ENCODE data around the gene SHISA6.

The SHISA6 gene

DNA sequence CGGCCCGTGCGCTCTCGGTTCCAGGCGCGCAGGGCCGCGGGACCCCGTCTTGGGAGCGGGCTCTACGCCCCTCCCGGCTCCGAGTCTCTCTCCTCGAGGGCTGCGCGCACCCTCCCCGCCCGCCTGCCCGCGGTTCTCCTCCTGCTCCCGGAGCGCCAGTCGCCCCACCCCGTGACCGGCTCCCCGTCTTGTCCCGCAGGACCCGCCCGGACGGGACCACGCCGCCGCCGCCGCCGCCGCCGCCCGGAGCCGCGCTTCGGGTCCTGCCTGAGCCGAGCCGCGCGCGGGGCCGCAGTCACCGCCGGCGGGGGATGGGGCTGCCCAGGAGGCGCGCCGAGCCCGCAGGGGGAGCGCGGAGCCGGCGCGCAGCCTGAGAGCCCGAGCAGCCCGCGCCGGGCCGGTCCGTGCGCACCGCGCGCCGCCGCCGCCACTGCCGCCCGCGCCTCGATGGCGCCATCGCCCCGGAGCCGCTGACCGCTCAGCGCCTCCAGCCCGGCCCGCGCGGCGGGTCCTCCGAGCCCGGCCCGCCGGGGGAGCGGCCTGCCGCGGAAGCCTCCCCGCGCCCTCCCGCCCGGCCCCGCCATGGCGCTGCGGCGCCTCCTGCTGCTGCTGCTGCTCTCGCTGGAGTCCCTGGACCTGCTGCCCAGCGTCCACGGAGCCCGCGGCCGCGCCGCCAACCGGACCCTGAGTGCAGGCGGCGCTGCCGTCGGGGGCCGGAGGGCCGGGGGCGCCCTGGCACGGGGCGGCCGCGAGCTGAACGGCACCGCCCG, at the start of gene SHISA6:
TSS of gene SHISA6 (plus strand) at position 373 of the 770 bp plus-strand sequence.
- no peak for DNase-seq

DNA sequence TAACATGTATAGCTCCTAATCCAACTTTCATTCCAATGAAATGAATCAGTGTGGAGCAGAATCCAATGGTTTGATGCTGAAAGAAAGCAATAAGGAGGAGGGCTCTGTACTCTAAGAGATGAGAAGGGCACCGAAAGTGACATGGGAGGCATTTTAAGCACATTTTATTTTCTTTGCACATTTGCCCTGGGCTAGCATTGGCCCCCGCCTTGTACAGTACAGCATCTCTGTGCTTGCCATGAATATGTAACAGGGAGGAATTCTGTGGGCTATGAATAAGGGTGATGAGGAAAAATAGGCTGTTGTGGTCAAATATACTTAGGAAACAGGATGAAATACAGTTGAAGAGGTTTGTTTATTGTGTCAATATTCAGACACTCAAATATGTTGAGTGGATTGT, 45.2 kb upstream of the SHISA6 start:
- no peak for DNase-seq

DNA sequence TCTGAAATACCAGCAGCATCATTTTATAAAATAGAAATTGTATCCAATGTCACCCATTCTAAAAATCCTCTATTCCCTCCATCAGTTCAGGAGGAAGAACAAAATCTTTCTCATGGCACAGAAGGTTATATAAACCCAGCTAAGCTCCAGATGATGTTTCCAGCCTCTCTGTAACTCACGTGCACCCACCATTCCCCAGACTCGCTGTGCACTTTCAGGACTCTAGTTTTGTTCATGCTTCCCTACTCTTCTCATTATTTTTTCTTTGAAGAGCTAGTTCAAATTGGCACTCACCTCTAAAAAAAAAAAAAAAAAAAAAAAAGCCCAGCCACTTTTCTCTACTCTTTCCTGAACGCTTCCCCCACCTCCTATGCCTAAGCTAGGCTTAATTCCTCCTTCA, 36.0 kb upstream of the SHISA6 start:
- no peak for DNase-seq

DNA sequence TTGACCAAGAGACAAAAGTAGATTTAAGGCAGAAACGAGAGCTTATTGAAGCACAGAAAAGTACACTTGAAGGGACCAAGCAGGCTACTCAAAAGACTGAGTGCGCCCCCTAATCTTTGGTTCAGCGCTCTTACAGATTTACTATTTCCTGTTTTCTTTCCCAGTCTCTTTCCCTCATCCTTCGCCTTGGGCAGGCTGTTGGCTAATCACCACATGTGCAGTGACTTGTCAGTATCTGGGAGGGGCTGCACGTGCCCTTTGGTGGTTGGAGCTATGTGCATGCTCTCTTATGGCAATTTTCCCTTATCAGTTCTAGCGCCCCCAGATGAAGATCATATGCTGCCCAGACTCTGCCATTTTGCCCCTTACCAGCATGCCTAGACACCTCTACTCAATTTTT, 35.4 kb upstream of the SHISA6 start:
- DNase-seq: no peak

DNA sequence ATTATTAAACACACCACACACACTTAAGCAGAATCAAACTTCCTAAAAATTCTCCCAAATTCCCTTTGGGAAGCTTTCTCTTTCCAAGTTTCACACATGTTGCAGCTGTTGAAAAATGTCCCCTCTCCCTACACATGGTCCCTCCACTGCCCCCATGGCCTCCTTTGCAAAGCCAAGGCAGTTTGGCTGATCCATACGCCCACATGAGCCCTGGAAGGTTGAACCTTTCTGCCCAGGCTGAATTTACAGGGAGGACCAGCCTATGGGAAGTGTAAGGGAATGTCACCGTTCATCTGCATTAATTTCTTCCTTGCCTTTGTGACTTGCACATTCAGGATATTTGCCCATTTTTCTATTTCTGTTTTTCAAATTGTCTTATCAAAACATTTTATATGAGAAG, 31.1 kb upstream of the SHISA6 start:
- no peak for DNase-seq

DNA sequence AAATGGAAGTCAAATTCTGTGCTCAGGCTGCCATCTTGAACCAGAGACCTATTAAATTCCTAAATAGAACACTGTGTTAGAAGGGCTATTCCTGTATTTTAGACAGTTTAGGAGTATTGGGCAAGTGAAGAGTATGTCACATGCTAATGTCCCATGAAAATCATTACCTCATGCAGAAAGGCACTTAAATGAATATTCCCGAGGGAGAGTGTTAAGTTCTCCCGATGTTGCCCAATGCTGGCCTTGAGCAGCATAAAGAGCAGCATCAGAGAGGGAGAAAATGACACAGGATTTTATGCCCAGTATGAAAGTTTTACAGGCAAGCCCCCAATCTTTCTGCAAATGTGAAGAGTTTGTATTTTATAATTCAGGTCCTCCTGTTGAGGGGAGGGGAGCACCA, 28.2 kb upstream of the SHISA6 start:
- DNase-seq: no peak

DNA sequence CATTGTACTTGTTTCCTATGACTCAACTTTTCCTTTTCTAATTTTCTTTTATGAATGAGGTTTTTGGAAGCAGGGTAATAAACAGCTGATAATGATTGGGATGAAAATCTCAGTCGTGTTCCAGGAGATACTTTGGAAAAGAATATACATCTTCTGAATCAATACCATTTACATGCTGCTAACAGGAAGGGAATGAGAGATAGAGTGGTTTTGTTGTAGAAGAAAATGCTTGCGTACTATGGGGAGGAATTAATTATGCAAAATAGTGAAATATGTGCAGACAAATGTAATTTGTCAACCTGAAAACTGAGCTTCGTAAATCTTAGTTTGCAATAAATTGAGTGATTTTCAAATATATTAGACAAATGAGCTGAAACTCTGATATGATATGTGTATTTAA, 24.0 kb upstream of the SHISA6 start:
- no peak for DNase-seq

DNA sequence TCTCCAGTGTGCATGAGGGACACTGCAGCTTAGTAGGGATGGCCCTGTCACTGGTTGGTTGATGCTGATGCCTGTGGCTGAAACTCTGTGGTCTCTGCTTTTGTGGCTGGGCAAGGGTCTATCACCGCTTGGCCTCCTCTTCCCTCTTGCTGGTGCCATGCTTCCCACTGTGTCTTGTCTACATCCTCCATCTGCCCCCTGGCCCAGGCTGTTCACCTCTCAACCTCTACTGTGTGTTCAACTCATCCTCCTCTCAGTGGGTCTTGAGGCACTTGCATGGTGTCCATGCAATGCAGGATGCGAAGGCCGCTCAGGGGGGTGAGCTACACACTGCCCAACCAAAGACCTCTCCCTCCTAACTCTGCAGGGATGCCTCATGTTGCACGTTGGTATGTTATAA, 19.8 kb upstream of the SHISA6 start:
- no peak for DNase-seq

DNA sequence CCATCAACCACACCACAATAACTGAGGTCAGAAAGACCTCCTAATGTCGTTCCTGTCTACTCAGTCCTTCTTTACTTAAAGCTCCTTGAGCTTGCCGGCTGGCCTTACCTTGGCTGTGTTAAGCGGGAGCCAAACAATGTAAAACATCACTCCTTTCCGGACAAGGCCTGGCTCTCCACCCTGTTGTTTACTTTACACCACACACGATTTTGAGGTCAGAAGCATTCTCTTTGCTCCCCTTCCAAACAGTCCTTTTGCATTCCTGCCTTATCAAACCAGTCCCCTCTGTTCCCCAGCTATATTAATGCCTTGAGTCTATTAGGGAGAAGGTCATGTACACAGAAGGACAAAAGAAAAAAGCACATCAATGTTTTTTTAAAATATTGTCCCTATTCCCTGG, 19.3 kb upstream of the SHISA6 start:
- no peak for DNase-seq

DNA sequence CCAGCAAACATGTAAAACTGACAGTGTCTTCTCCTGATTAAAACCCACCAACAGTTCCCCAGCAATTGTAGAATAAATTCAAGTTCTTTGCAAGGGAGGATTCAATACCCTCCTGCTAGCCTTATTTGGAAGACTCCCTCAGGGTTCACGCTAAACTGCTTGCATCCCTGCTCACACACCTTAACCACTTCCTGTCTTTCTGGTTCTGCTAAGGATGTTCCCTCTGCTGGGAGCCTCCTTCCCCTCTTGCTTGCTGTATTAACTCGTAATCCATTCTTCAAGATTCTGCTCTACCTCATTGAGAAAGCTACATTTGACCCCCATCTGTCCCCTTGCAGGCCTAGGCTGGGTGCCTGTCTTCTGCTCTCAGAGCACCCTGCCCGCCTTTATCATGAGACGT, 2.3 kb upstream of the SHISA6 start:
- no peak for DNase-seq

DNA sequence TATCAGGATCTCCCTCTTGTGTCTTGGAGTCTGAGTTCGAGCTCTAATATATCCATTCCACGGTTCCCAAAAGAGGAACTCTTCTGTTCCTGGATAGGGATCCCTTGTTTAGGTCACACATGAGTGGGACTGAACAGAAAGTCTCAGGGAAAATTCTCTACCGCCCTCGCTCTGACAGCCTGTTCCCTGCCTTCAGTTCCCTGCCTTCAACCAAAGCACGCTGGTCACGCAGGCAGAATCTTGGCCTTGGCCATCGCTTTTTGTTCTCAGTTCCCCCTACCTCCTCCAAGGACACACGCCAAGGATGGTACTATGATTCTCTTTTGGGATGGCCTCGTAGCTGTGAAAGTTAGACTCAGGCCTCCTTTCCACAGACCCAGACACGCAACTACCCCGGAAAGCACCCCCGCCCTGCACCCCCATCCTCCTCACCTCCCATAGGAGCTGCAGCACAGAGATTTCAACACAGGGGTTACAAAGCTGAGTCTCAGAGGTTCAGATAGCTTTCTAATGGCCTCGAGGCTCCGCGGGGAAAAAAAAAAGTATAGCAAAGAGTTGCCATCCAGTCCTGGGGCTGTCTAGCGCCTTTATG, 1.5 kb upstream of the SHISA6 start:
- no peak for DNase-seq

DNA sequence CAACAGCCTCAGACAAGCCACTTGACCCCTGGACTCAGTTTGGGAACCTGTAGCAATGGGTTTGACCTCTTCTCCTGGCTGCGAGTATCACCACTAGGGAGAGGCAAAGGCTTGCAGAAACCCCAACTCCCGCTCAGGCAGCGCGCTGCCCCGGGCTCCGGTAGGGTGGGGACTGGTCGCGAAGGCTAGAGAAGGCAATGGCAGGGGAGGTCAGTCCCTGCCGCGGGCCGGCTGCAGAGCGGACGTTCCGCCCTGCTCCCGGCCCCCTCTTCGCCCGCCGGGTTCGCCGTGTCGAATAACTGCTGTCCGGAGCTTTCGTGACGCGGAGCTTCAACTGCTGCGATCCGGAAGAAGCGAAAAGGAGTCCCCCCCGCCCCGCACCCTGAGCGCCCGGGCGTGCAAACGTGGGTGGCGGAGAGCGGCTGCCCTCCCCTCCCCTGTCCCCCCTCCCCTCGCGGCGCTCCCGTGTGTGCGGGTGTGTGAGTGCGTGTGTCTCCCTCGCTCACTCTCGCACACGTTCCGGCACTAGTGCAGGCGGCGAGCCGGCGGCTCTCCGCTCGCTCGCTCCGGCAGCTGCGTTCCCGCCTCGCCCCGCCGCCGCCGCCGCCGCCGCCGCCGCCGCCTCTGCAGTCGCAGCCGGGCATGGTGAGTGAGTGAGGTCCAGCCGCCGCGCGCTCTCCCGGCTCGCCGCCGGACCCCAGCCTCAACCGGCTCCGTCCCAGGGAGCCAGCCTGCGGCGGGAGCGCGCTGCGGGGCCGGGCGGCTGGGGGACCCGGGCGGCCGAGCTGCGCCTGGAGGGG, 772 bp upstream of the SHISA6 start:
- no peak for DNase-seq

DNA sequence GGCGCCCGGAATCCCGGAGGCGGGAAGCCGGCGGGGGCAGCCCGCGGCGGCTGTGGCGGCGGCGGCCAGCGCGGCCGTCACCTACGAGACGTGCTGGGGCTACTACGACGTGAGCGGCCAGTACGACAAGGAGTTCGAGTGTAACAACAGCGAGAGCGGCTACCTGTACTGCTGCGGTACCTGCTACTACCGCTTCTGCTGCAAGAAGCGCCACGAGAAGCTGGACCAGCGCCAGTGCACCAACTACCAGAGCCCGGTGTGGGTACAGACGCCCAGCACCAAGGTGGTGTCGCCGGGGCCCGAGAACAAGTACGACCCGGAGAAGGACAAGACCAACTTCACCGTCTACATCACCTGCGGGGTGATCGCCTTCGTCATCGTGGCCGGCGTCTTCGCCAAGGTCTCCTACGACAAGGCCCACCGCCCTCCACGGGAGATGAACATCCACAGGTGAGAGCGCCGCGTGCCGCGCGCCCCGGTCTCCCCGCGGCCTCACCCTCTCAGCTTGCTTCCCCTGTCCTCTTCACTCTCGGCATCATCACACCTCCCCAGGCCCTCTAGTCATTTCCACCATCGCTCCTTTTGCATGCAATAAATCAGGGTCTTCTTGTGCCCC, 706 bp downstream of the SHISA6 start:
- no peak for DNase-seq

DNA sequence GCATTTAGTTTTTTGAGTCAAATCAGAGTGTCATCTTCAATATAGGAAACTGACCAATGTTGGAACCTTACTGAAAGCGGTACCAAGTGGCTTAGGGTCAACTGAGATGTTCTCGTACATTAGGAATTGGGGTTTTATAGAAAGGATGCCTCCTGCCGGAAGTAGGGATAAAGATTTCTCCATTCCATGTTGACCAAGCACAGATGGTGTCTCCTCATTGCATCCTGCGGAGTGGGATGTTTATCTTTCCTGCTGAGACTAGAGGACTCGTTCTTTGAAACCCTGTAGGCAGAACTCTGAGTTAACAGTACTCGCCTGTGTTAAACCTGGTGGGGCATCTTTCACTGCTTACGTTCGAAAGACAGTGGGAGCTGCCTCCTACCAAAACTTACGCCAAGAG, 1.4 kb downstream of the SHISA6 start:
- no peak for DNase-seq

DNA sequence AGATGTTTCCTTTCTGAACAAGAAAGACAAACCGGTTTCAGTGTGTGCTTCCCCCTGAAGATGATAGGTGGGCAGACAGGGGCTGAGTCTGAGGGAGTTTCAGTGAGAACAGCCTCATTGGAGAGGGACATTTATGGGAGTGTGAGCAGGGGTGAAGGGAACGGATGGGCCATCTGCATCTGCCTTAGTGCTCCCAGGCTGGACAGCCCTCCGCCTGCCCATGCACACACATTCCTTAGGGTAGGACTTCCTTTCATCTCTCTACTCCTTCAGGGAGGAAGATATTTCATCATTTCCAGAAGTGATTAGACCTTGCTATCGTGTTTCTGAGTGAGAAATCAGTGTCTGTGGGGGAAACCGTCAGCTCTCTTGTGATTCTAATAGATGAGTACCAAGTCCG, 3.8 kb downstream of the SHISA6 start:
- DNase-seq: no peak

DNA sequence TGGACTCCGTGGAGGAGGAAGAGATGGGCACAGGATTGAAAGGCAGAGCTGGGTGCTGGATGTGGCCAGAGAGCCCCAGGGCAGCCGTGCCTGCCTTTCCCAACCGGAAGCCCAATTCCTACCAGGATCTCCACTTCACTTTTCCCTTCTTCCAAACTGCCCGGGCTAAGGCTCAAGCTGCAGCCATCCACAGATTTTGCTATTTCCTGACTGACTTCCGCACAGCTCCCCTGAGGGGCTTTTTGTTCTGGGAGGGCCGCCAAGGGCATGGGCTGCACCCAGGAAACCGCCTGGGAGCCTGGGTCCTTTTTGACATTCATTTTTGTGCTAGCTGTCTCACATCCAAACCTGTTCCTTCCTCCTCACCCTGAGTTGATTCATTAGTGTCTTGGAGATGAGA, 4.2 kb downstream of the SHISA6 start:
- DNase-seq: no peak

DNA sequence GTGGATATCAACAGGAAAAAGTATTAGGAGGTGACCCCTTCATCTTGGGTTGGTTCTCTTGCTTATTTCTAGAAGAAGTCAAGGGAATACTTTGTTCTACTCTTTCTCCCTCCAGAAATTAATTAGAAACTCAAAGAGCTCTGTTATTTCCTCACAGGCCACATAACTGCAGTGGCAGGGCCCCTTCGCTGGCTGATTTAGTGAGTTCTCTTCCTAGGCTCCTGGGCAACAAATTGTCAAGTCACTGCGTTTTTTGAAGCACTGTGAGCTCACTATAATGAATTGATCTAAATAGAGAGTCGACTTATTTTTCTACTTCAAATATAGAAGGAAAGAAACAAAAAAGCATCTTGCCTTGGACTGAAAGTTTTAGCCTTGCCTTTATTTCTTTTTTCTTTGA, 4.8 kb downstream of the SHISA6 start:
- no peak for DNase-seq

DNA sequence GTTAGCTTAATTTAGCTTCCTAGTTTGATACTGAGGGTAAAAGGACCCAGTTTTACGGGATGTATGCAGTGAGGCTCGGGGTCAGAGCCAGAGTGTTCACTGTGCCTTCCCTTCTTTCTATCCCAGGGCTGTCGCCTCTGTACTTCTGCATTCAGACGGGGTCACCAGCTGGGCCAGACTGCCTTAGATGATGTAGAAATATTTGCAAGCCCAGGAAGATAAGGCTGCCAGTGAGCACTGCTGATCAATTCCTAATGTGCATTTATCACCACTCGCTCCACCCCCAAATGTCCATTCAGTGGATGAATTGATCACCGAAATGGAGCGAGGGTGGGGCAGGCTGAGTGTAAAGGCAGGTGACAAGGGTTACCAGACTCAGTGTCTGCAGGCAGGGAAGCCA, 9.1 kb downstream of the SHISA6 start:
- DNase-seq: no peak

DNA sequence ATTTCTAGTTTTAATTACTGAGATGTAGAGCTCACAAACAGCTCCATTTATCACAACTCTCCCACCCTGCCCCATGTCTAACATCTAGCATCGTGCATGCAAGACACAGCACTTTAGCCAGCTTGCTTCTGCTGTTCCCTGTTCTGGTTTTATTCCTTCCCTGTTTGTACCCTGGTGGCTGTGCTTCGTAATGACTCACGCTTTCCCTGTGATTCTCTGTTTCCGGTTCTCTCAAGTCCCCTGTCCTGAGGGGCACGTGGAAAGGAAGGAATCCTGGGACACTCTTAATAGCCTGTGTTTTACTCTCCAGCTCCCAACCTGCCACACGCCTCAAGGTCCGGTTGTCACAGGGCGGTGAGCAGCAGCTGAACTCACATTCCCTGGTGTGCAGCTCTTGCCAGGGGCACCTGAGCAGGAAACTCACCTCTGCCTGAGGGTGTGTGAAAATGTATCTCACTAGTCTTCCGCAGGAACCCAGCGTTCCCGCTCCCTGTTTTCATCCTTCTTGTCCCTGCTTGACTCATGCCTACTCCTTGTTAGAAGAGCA, 10.6 kb downstream of the SHISA6 start:
- DNase-seq: no peak

DNA sequence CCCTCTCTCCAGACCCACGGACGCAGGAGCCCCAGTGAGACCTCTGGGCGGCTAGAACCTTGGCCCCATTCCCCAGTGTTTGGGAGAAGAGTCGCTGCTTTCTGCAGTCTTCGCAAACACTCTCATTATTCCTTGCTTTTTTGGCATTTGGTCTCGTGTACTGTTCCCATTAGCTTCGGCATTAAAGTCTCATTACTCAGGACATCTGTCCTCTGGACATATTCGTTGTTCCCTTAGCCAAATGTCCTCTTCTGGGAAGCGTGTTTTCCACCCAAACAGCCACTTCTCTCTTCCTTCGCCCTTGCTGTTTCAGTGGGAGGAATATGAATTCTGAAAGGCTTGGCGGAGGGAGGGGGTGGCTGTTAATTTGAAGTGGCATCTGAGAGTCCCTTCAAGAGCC, 11.1 kb downstream of the SHISA6 start:
- DNase-seq: no peak

DNA sequence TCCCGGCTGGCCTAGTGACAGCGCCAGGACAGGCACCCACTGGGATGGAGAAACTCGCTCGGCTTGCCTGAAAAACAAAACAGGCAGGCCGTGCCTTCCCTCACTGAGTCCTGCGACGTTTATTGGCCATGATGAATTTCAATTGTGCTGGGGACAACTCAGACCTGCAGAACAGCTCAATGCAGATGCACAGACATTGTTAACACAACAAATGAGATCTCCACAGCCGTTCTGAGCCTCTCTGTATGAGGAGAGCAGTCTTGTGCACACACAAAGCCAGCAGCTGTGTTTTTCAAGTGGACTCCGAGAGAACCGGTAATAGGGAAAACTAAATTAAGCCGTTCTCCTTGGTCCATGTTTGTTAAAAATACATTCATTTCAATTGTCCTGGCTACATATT, 15.9 kb downstream of the SHISA6 start:
- DNase-seq: no peak

DNA sequence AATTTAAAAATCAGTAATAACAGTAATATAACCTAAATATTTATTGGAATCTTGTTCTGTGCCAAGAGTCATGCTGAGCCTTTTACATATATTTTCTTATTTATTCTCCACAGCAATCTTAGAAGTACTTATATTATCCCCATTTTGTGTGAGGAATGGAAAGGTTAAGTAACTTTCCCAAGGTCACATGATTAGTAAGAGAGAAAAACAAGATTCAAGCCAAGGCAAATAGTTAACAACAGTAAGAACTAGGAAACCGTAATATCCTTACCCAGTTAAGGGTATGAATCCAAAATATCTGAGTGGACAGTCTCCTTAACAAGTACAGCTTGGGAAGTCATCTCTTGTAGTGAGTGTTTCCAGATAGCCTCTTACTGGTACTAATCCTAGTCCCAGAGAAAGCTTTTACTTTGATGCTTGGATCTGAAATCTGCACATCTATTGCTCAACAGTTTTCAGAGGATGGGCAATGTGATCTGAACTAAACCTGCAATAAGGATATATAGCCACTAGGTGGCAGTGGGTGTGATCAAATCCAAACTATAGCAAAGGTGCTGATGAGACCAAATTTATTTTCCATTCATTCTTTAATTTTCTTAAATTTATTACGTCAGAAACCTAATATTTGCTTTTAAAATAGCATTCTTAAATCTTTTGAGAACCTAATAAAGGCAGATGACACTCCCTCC, 23.3 kb downstream of the SHISA6 start:
- no peak for DNase-seq

Data from DMS79 (cell line).